A549 (cell line): ENCODE data around the gene SLC9A4.

ENCODE experiments used
- CTCF ChIP-seq: fragments of >200 bp; sonication (Bioruptor Twin); formaldehyde crosslinking; IDR thresholded peaks from 3 replicates; pipeline ENCODE4 v1.5.1; 2016
- EP300 ChIP-seq, 2 experiments: fragments of >200 bp; sonication (Bioruptor Twin); formaldehyde crosslinking; IDR thresholded peaks; 2 replicates in 1 of 2; 3 replicates in 1 of 2; pipeline ENCODE4 v1.6.1; 2016 to 2017
- HDAC2 ChIP-seq: fragments of 200-600 bp; sonication (generic); IDR thresholded peaks from 2 replicates; pipeline ENCODE4 v1.6.1; 2016
- MAFK ChIP-seq: fragments of 450-650 bp; IDR thresholded peaks from 2 replicates; pipeline ENCODE4 v1.6.1; 2014; ENCODE audit not compliant: partially characterized antibody
- MYC ChIP-seq: IDR thresholded peaks from 2 replicates; pipeline ENCODE4 v1.6.1; 2012; ENCODE audit warnings: mild to moderate bottlenecking, inconsistent platforms, low read length, improper control_type of control experiment, borderline replicate concordance
- RAD21 ChIP-seq, 2 experiments: fragments of >200 bp in 1 of 2; sonication (Bioruptor Twin) in 1 of 2; formaldehyde crosslinking in 1 of 2; IDR thresholded peaks in 1 of 2; conservative IDR thresholded peaks in 1 of 2; 2 replicates in 1 of 2; 3 replicates in 1 of 2; pipeline ENCODE4 v1.6.1; 2012 to 2018; ENCODE audit warnings: inconsistent platforms in 1 of 2

- TF ChIP-seq EP300 (IDR thresholded peaks at IDR 0.05) (no peak), MAFK (no peak), RAD21 (conservative IDR thresholded peaks at IDR 0.05 in 1 of 2, IDR thresholded peaks at IDR 0.05 in 1 of 2) (no peak), CTCF (no peak), HDAC2 (no peak), MYC (no peak)
These were observed 28.8 kb upstream of the SLC9A4 start for GRCh38 chr2:102444233-102444632.
